ENCODE measurements around the gene TMPRSS4.

TMPRSS4 gene

DNA sequence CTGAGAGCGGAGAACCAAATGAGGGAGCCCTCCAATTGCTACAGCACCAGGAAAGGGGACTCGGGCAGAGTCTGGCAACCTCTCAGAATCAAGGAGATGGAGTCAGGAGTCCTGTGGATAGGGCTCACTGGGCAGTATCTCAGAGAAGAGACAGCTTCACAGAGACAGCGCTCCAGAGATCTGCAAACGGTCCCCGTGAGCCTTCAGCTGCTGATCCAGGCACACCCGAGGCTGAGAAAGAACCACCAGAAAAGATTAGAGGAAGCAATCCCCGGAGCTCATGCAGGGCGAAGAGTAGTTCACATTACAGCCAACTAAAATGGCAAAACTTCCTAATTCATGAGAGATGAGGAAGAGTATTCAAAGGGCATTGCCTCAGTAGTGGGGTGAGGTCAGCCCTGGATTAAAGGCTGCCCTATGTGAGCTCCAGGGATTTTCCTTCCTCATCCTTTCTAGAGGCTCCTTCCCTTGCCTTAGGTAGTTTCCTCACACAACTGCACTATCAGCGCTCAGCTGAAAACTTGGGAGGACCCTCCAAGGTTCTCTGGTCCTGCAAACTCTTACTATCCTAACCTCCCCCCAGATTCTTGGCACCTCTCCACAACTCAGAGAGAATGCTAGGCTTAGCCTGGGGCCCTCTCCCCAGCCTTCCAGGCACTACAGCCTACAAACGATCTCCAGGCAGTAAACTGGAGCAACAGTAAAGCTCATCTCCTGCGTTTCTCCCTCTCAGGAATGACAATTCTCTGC, 52.0 kb downstream of the TMPRSS4 start:
- Histone ChIP-seq H3K4me3 (ENCODE audit: low read length) (no peak overlapping the region), H3K79me2 (ENCODE audit: low read length) (no peaks in the 10 kb centered on the region), H3K9me3 (ENCODE audit: insufficient read depth, low read length) (no peaks in the 10 kb centered on the region), H3K9ac (ENCODE audit: low read length) (no peak overlapping the region), H3K27me3 (ENCODE audit: low read depth, low read length) (peaks cover 5% of the 10 kb centered on the region; the same call in 1 of the 2 replicates), H3K4me2 (ENCODE audit: low read length) (no peak overlapping the region), H3K36me3 (replicated peaks; ENCODE audit: low read depth, low read length) (no peaks in the 10 kb centered on the region), H3K27ac (ENCODE audit: low read length) (no peak overlapping the region), H3K4me1 (ENCODE audit: low read length) (peaks cover 7% of the 10 kb centered on the region), H4K20me1 (ENCODE audit: insufficient read depth, low read length) (no peaks in the 10 kb centered on the region), H2AFZ (ENCODE audit: low read depth, low read length) (no peak overlapping the region)
- no peak for TF ChIP-seq EZH2phosphoT487 (IDR thresholded peaks at IDR 0.05; ENCODE audit: low read depth)
- TF ChIP-seq, protein P1, sequence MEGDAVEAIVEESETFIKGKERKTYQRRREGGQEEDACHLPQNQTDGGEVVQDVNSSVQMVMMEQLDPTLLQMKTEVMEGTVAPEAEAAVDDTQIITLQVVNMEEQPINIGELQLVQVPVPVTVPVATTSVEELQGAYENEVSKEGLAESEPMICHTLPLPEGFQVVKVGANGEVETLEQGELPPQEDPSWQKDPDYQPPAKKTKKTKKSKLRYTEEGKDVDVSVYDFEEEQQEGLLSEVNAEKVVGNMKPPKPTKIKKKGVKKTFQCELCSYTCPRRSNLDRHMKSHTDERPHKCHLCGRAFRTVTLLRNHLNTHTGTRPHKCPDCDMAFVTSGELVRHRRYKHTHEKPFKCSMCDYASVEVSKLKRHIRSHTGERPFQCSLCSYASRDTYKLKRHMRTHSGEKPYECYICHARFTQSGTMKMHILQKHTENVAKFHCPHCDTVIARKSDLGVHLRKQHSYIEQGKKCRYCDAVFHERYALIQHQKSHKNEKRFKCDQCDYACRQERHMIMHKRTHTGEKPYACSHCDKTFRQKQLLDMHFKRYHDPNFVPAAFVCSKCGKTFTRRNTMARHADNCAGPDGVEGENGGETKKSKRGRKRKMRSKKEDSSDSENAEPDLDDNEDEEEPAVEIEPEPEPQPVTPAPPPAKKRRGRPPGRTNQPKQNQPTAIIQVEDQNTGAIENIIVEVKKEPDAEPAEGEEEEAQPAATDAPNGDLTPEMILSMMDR (IDR thresholded peaks at IDR 0.05; ENCODE audit: low read depth, low read length), result no peak

DNA sequence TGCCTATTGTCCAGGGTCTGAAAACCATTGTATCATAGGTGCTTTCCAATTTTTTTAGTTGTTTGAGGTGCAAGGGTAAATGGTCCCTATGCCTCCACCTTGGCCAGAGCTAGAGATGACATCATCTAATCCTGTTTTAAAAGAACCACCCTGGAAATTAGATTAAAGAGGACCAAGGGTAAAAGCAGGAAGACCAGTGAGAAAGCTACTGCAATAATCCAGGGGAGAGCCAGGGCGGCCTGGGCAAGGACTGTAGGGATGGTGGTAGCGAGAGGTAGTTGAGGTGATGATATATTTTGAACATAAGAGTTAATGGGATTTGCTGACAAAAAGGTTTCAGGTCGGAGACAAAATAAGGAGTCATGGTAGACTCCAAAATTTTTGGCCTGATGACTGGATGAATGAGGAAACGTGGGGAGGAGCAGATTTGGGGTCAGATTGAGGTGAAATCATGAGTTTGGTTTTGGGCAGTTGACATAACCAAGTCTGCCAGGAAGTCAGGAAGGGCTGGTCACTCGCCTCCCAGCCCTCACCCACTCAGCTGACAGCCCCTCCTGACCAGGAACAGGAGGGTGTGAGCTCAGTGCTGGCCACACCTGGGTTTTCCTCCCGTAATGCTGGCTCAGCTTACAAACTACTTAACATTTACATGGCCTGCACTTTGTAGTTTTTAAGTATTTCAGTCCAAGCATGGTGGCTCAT, 52.7 kb downstream of the TMPRSS4 start:
- no peak overlapping the region for H3K4me2 ChIP-seq (ENCODE audit: low read length)
- peaks cover 11% of the 10 kb centered on the region; the same call in 1 of the 2 replicates for H3K27me3 ChIP-seq (ENCODE audit: low read depth, low read length)
- no peak for TF ChIP-seq EZH2phosphoT487 (IDR thresholded peaks at IDR 0.05; ENCODE audit: low read depth)
- TF ChIP-seq, protein P1 (IDR thresholded peaks at IDR 0.05; ENCODE audit: low read depth, low read length), result no peak
- no peaks in the 10 kb centered on the region for H3K79me2 ChIP-seq (ENCODE audit: low read length)
- no peak overlapping the region for H3K27ac ChIP-seq (ENCODE audit: low read length)
- H3K9me3 ChIP-seq (ENCODE audit: insufficient read depth, low read length), result no peaks in the 10 kb centered on the region
- no peak overlapping the region for H3K4me3 ChIP-seq (ENCODE audit: low read length)
- H2AFZ ChIP-seq (ENCODE audit: low read depth, low read length), result no peak overlapping the region
- no peaks in the 10 kb centered on the region for H4K20me1 ChIP-seq (ENCODE audit: insufficient read depth, low read length)
- H3K36me3 ChIP-seq (replicated peaks; ENCODE audit: low read depth, low read length), result no peaks in the 10 kb centered on the region
- peaks cover 7% of the 10 kb centered on the region for H3K4me1 ChIP-seq (ENCODE audit: low read length)
- no peak overlapping the region for H3K9ac ChIP-seq (ENCODE audit: low read length)

DNA sequence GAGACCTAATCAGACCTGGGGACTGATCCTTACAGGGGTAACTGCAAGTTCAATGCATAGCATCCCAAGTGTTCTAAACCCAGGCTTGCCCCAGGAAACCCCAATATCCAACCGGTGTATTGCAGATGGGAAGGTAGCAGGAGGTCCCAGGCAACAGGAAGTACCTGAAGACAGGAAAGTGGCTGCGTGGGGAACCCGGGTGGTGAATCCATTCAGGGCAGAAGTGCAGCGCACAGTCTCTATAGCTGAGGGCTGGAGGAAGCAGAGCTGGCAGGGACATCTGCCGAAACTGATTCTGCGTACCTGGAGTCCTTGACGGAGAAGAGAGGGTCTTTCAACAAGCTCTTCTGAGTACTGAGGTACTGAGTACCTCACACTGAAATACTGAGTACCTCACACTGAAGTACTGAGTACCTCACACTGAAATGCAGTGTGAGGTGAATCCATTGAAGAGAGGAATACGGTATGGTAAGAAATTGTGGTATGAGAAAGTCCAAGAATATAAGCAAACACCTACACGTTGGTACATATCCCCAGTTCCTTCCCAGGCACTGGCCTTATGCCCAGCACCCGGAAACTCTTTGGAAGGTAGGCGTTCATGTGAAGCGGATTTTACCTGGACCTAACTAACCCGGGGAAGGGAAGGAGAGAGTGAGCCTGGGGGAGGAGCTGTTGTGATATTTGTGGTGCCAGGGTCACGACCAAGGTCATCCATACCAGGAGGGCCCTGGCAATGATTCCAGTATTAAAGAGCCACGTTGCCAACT, 55.7 kb downstream of the TMPRSS4 start:
- Histone ChIP-seq H3K9me3 (ENCODE audit: insufficient read depth, low read length) (no peaks in the 10 kb centered on the region), H3K27me3 (ENCODE audit: low read depth, low read length) (peaks cover 21% of the 10 kb centered on the region; the same call in 1 of the 2 replicates), H3K9ac (ENCODE audit: low read length) (no peak overlapping the region), H3K79me2 (ENCODE audit: low read length) (no peaks in the 10 kb centered on the region), H2AFZ (ENCODE audit: low read depth, low read length) (no peak overlapping the region), H3K36me3 (replicated peaks; ENCODE audit: low read depth, low read length) (no peaks in the 10 kb centered on the region), H3K4me3 (ENCODE audit: low read length) (no peak overlapping the region), H4K20me1 (ENCODE audit: insufficient read depth, low read length) (no peaks in the 10 kb centered on the region), H3K4me2 (ENCODE audit: low read length) (no peak overlapping the region), H3K4me1 (ENCODE audit: low read length) (no peaks in the 10 kb centered on the region), H3K27ac (ENCODE audit: low read length) (no peak overlapping the region)
- no peak for TF ChIP-seq EZH2phosphoT487 (IDR thresholded peaks at IDR 0.05; ENCODE audit: low read depth)
- TF ChIP-seq, protein P1 (IDR thresholded peaks at IDR 0.05; ENCODE audit: low read depth, low read length), result no peak

DNA sequence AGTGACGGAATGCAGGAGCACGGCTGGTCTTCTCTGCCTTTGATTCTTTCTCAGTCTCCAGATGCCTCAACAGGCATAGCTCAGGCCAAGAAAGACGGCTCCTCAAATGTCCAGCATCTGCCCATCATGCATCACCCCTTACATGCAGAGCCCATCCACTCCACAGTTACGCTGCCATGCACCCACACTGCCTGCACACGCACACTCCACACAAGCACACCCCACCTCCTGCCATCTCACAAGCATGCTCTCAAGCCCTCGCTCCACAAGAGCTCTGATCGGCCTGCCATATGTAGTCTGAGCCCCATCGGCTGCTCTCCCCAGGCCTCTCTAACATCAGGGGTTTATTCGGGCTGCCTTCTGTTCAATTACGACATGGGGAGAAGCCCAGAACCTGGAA, 56.9 kb downstream of the TMPRSS4 start:
- no peaks in the 10 kb centered on the region for H4K20me1 ChIP-seq (ENCODE audit: insufficient read depth, low read length)
- no peaks in the 10 kb centered on the region for H3K79me2 ChIP-seq (ENCODE audit: low read length)
- H3K9me3 ChIP-seq (ENCODE audit: insufficient read depth, low read length), result no peaks in the 10 kb centered on the region
- H3K27me3 ChIP-seq (ENCODE audit: low read depth, low read length), result peaks cover 24% of the 10 kb centered on the region
- H3K27ac ChIP-seq (ENCODE audit: low read length), result no peak overlapping the region
- no peak for TF ChIP-seq EZH2phosphoT487 (IDR thresholded peaks at IDR 0.05; ENCODE audit: low read depth)
- TF ChIP-seq, protein P1 (IDR thresholded peaks at IDR 0.05; ENCODE audit: low read depth, low read length), result no peak
- H3K4me2 ChIP-seq (ENCODE audit: low read length), result no peak overlapping the region
- H3K4me1 ChIP-seq (ENCODE audit: low read length), result no peaks in the 10 kb centered on the region
- no peak overlapping the region for H3K4me3 ChIP-seq (ENCODE audit: low read length)
- H3K36me3 ChIP-seq (replicated peaks; ENCODE audit: low read depth, low read length), result no peaks in the 10 kb centered on the region
- no peak overlapping the region for H3K9ac ChIP-seq (ENCODE audit: low read length)
- H2AFZ ChIP-seq (ENCODE audit: low read depth, low read length), result no peak overlapping the region

Measured in OCI-LY3 (cell line).